Type B pancreatic cell (in vitro differentiated cells): ENCODE data around the gene CCDC158. TPM values are rescaled to one million over a fixed set of nuclear protein-coding genes. Genes with fewer than 3 reads are reported as not detected.
"Not testable (repeated sequence)": the region's sequence is repeated elsewhere in the genome, so short reads cannot be mapped to it uniquely, and the experiment has no call there.

Experiments used
- DNase-seq: peaks from one replicate; pipeline ENCODE4 v3.0.0; 2021; ENCODE audit warnings: mixed read lengths; ENCODE audit not compliant: unreplicated experiment; ENCODE audit errors: extremely low spot score
- H3K27ac Mint-ChIP-seq: 2 replicates; pipeline ENCODE4 v1.8.0; 2021; ENCODE audit warnings: mild to moderate bottlenecking, mixed read lengths
- H3K27me3 Mint-ChIP-seq: 2 replicates; pipeline ENCODE4 v1.8.0; 2021; ENCODE audit warnings: mixed read lengths
- H3K36me3 Mint-ChIP-seq: 2 replicates; pipeline ENCODE4 v1.8.0; 2021; ENCODE audit warnings: mixed read lengths
- H3K4me1 Mint-ChIP-seq: one replicate; pipeline ENCODE4 v1.8.0; 2021; ENCODE audit warnings: mixed read lengths; ENCODE audit not compliant: unreplicated experiment
- H3K4me3 Mint-ChIP-seq: 2 replicates; pipeline ENCODE4 v1.8.0; 2021; ENCODE audit warnings: mild to moderate bottlenecking, mixed read lengths
- H3K9me3 Mint-ChIP-seq: 2 replicates; pipeline ENCODE4 v1.8.0; 2021; ENCODE audit warnings: mixed read lengths
- CTCF ChIP-seq: fragments of 200-600 bp; sonication (generic); conservative IDR thresholded peaks from 2 replicates; pipeline ENCODE4 v1.5.0; 2021; ENCODE audit warnings: antibody characterized with exemption, mild to moderate bottlenecking
- total RNA-seq: library from RNA; stranded (reverse); gene quantifications from 2 replicates; pipeline ENCODE4 v1.2.1, GENCODE V29; 2021; ENCODE audit warnings: low replicate concordance

CCDC158 gene
- total RNA-seq, 1 donor from 2014 or later, result not detected

- H3K9me3 Mint-ChIP-seq, result no peaks in the 10 kb centered on the region
- TF ChIP-seq CTCF, result no peak
Measured at GRCh38 chr4:76282941-76283689, 137.8 kb downstream of the CCDC158 start.

GRCh38 chr4:76281594-76281993 is 139.3 kb downstream of the CCDC158 start:
- DNase-seq, H3K36me3 Mint-ChIP-seq, H3K27ac Mint-ChIP-seq, H3K4me3 Mint-ChIP-seq, H3K27me3 Mint-ChIP-seq, H3K4me1 Mint-ChIP-seq, H3K9me3 Mint-ChIP-seq: not testable (repeated sequence)

More at GRCh38 chr4:76282941-76283689, 137.8 kb downstream of the CCDC158 start:
- no peak overlapping the region for H3K4me3 Mint-ChIP-seq
- no peak overlapping the region for H3K27ac Mint-ChIP-seq
- H3K36me3 Mint-ChIP-seq, result no peaks in the 10 kb centered on the region
- DNase-seq, result no peak
- H3K4me1 Mint-ChIP-seq, result no peaks in the 10 kb centered on the region
- H3K27me3 Mint-ChIP-seq, result no peaks in the 10 kb centered on the region

- Mint-ChIP-seq H3K36me3 (no peaks in the 10 kb centered on the region), H3K9me3 (peaks cover 4% of the 10 kb centered on the region), H3K4me3 (no peak overlapping the region), H3K4me1 (no peaks in the 10 kb centered on the region), H3K27me3 (no peaks in the 10 kb centered on the region), H3K27ac (no peak overlapping the region)
- DNase-seq, result no peak
- TF ChIP-seq CTCF, result no peak
Measured at GRCh38 chr4:76280488-76281441, 140.2 kb downstream of the CCDC158 start.

- Mint-ChIP-seq H3K9me3 (peaks cover 4% of the 10 kb centered on the region), H3K4me1 (no peaks in the 10 kb centered on the region), H3K27me3 (no peaks in the 10 kb centered on the region), H3K4me3 (no peak overlapping the region), H3K27ac (no peak overlapping the region), H3K36me3 (no peaks in the 10 kb centered on the region)
- TF ChIP-seq CTCF, result no peak
- DNase-seq, result no peak
Measured at GRCh38 chr4:76279462-76279861, 141.5 kb downstream of the CCDC158 start.

GRCh38 chr4:76278583-76278982 is 142.4 kb downstream of the CCDC158 start:
- Mint-ChIP-seq H3K9me3 (peaks cover 4% of the 10 kb centered on the region), H3K4me3 (no peak overlapping the region), H3K27ac (no peak overlapping the region), H3K4me1 (no peaks in the 10 kb centered on the region), H3K27me3 (no peaks in the 10 kb centered on the region), H3K36me3 (no peaks in the 10 kb centered on the region)
- TF ChIP-seq CTCF, result no peak
- DNase-seq, result no peak

- no peaks in the 10 kb centered on the region for H3K4me1 Mint-ChIP-seq
- no peaks in the 10 kb centered on the region for H3K36me3 Mint-ChIP-seq
- no peak overlapping the region for H3K4me3 Mint-ChIP-seq
- DNase-seq, result no peak
- H3K27me3 Mint-ChIP-seq, result no peaks in the 10 kb centered on the region
- peaks cover 4% of the 10 kb centered on the region for H3K9me3 Mint-ChIP-seq
- no peak for TF ChIP-seq CTCF
- no peak overlapping the region for H3K27ac Mint-ChIP-seq
Measured at GRCh38 chr4:76277667-76278066, 143.3 kb downstream of the CCDC158 start.
